Panc1 (cell line): ENCODE measurements around the gene ABAT.

Experiments used
- POLR2AphosphoS5 ChIP-seq: IDR thresholded peaks from 2 replicates; pipeline ENCODE4 v1.6.1; 2012; ENCODE audit warnings: mild to moderate bottlenecking, low read depth, low read length, moderate library complexity
- TCF7L2 ChIP-seq: IDR thresholded peaks from 2 replicates; pipeline ENCODE4 v1.6.1; 2011; ENCODE audit warnings: mild to moderate bottlenecking, low read depth, low read length, inconsistent platforms
- TF ChIP-seq, protein P1 (sequence below): fragments of 450-650 bp; IDR thresholded peaks from 2 replicates; pipeline ENCODE4 v1.5.1; 2017; ENCODE audit warnings: mild to moderate bottlenecking
- TF ChIP-seq, protein P2 (sequence below), 2 experiments: IDR thresholded peaks; 2 replicates each; pipeline ENCODE4 v1.6.1; 2011 to 2012; ENCODE audit warnings: low read depth in 2 of 2, control low read depth in 1 of 2, low read length in 1 of 2, mild to moderate bottlenecking in 1 of 2, moderate library complexity in 1 of 2; ENCODE audit not compliant: insufficient read depth in 1 of 2

DNA sequence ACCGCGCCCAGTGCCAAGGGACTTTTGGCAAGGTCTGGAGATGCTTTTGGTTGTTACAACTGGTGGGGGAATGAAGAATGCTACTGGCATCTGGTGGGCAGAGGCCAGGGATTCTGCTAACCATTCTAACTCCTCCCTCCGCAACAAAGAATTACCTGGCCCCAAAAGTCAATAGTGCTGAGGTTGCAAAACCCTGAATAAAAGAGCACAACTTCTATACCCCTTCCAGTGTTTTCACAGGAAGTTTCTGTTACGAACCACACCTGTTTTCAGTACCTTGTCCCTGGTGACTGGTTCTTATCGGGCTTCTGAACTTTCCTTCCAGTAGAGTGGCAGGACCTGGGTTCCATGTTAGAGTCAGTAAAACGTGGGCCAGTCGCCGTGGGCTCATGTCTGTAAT is 17.3 kb downstream of the ABAT start:
- TF ChIP-seq, protein P1, sequence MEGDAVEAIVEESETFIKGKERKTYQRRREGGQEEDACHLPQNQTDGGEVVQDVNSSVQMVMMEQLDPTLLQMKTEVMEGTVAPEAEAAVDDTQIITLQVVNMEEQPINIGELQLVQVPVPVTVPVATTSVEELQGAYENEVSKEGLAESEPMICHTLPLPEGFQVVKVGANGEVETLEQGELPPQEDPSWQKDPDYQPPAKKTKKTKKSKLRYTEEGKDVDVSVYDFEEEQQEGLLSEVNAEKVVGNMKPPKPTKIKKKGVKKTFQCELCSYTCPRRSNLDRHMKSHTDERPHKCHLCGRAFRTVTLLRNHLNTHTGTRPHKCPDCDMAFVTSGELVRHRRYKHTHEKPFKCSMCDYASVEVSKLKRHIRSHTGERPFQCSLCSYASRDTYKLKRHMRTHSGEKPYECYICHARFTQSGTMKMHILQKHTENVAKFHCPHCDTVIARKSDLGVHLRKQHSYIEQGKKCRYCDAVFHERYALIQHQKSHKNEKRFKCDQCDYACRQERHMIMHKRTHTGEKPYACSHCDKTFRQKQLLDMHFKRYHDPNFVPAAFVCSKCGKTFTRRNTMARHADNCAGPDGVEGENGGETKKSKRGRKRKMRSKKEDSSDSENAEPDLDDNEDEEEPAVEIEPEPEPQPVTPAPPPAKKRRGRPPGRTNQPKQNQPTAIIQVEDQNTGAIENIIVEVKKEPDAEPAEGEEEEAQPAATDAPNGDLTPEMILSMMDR, result no peak
- TF ChIP-seq, protein P2, sequence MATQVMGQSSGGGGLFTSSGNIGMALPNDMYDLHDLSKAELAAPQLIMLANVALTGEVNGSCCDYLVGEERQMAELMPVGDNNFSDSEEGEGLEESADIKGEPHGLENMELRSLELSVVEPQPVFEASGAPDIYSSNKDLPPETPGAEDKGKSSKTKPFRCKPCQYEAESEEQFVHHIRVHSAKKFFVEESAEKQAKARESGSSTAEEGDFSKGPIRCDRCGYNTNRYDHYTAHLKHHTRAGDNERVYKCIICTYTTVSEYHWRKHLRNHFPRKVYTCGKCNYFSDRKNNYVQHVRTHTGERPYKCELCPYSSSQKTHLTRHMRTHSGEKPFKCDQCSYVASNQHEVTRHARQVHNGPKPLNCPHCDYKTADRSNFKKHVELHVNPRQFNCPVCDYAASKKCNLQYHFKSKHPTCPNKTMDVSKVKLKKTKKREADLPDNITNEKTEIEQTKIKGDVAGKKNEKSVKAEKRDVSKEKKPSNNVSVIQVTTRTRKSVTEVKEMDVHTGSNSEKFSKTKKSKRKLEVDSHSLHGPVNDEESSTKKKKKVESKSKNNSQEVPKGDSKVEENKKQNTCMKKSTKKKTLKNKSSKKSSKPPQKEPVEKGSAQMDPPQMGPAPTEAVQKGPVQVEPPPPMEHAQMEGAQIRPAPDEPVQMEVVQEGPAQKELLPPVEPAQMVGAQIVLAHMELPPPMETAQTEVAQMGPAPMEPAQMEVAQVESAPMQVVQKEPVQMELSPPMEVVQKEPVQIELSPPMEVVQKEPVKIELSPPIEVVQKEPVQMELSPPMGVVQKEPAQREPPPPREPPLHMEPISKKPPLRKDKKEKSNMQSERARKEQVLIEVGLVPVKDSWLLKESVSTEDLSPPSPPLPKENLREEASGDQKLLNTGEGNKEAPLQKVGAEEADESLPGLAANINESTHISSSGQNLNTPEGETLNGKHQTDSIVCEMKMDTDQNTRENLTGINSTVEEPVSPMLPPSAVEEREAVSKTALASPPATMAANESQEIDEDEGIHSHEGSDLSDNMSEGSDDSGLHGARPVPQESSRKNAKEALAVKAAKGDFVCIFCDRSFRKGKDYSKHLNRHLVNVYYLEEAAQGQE (IDR thresholded peaks at IDR 0.05; ENCODE audit: insufficient read depth in 1 of 2, low read depth in 2 of 2, low read length in 1 of 2), result no peak
- TF ChIP-seq POLR2AphosphoS5 (no peak), TCF7L2 (no peak)
